ENCODE results near the gene RPL10A. TPM values are rescaled to one million over a fixed set of nuclear protein-coding genes. Genes with fewer than 3 reads are reported as not detected.
A peak's percentile ranks its signal among the peaks of the same experiment; 100 is the strongest.

Gene RPL10A
- polyA plus RNA-seq, 4 donors = 1,948 to 2,087 (median 2,028) TPM

DNA sequence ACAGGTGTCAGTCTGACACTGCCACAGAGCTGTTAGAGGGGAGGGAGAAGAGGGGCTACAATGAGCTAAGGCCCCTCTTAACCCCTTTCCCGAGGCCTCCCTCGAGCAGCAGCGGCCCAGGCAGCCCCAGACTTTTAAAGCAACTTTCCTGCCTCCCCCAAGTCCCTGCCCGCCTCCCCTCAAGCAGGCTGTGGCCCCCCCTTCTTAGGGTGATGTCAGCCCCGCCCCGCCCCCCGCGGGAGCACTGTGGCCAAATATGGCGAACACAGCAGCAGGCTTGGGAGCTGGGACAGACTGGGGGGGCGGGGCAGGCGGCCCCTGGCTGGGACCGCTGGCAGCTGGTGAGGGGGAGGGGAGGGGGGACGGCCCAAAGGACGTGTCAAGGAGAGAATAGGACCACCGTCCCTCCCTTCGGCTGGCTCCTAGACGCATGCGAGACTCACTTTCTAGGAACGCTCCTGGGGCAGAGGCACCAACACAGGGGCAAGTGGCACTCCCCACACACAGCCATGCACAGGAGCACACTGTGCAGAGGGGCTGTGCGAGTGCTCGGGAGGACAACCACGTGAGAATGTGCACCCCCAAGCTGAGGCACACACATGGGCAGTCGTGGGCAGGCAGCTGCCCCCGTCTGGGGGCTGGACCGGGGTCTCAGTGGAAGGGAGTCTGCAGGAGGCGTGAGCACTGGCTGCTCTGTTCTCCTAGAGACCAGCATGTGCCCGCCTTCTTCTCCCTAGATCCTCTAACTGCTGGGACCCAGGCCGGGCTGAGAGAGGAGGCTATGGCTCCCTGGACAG is 22.0 kb downstream of the RPL10A start:
- no peak for DNase-seq (ENCODE audit: low read depth in 4 of 4, low spot score in 3 of 4)

DNA sequence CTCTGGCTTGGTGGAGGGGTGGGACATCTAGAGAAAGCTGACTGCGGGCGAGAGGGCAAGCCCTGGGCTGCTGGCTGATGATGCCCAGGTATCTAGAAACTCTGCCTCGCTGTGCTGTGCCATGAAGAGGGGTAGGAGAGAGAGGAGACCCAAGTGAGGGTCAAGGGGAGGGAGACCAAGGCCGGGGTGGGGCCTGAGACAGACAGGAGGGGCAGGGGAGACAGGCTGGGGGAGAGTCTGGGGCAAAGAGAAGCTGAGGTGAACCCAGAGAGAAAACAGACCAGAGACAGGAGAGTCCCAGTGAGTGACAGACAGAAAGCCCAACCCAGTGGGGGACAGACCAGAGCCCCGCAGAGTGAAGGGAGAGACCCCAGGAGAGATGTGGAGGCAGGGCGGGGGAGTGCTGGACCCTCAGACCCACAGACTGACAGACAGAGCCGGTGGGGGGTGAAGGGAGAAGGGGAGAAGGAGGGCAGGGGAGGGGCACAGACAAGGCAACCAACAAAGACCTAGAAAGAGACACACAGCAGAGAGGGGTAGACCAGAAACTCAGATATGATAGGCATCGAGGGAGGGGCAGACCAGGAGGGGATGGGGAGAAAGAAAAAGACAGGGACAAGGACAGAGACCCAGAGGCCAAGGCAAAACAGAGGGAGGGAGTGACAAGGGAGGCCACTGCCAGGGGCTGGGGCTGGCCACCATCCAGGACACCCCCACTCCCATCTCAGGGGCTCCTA is 22.8 kb downstream of the RPL10A start:
- DNase-seq (ENCODE audit: low read depth in 4 of 4, low spot score in 3 of 4) = no peak

DNA sequence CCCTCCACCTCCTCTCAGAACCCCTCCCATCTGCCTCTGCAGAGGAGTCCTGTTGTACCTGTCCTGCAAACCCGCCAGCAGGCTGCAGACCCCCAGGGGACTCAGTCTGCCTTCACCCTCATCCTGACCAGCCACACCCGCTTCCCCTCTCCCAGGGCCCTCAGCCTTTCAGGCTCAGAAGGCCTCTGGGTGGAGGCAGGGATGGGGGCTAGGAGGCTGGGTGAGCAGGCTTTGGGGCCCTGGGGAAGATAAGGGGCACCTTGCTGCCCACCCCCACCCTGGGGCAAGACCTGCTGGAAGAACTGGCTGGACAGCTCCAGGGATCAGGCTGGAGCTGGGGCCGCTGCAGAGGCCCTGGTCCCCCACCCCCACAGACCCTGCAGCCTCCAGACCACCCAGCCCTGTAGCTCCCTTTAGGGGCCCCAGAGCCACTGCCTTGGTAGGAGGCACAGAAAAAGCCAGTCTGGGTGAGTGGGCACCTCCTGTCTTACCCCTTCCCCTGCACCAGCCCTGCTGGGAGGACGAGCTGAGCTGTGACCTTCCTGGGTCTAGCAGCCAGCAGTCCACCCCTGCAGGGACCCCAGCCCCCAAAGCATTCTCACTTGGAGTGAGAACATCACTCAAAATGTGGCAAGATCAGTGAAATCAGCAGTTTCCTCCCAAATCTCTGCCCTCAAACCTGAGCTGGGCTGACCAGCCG is 23.5 kb downstream of the RPL10A start:
- no peak for DNase-seq (ENCODE audit: low read depth in 4 of 4, low spot score in 3 of 4)

DNA sequence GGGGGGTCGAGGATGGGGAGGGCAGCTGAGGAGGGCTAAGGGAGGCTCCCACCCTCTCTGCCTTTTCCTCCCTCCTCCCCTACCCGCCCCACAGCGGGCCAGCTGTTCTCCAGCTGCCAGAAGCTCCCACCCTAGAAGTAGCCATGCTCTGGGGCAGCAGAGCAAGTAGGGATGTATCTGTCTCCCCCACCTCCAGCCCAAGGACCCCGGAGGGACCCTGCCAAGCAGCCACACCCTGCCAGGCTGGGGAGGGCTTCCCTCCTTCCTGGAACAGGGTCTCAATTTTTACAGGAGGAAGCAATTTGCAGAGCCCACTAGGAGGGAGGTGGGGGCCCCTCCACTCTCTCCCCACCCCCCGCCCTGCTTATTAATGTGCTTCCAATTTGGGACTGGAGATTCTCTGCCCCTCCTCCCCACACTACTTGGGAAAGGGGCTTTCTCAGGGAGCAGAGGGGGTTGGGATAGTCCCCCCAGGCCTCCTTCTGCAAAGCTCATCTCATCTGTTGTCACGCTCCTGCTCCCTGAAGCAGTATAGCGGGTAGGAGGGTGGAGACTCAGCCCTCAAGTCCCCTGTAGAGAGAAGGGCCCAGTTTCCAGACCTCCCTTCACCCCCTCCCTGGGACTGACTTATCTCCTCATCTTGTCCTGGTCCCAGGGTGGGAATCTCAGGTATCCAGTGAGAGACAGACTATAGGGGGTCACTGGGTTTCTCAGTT is 24.2 kb downstream of the RPL10A start:
- DNase-seq (ENCODE audit: low read depth in 4 of 4, low spot score in 3 of 4) = no peak

DNA sequence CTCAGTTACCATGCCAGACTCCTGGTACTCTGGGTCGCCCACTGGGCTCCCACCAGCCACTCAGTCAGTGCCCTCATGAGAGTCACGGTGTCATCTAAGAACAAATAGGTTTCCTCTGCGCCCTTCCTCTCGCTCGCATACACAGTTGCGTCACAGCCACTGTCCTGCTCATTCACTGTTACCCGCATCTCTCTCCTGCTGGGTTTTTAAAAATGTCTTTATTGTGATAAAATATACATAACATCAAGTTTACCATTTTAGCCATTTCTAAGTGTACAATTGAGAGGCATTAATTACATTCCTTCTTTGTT is 24.7 kb downstream of the RPL10A start:
- DNase-seq (ENCODE audit: low read depth in 4 of 4, low spot score in 3 of 4) = no peak

DNA sequence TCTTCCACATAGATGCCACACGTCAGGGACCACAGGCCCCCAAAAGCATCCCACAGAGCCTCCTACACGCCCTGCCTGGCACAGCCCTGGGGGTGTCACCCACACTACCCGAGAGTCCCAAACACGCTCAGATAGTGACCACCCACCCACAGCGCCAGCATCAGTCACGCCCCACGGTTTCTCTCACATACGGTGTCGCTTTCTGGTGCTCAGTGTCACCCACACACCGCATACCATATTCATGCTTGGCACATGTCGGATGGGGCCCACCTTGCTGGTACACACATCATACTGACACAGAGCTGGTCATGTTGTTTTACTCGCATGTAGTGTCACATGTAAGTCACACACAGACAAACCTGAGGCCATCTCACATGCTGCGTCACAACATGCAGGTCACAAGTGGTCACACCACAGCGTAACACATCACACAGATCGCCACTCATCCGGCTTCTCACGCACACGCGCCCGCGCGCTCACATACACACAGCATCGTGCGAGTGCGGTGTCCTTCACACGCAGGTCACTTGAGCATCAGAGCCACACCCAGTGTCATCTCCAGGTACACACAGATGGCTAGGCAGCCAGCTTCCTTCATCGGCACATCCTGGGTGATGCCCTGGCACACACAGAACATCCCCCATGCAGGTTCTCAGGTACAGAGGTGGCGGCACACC is 25.2 kb downstream of the RPL10A start:
- DNase-seq (ENCODE audit: low read depth in 4 of 4, low spot score in 3 of 4) = no peak

DNA sequence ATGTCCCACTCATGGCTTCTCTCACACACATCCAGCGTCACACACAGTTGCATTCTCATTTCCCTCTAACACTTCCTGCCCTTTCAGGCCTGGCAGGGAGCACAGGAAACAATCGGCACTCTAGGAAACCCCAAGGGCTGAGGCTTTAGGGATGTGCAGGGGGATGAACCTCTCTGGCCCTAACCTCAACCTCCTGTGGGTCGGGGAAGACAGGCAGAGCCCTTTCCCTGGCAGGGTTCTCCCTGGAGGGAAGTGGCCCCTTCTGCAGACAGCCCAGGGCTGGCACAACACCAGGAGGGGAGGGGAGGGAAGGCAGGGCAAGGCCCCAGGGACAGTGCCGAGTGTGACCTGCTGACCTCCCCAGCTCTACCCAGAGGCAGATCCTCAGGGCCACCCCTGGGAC is 26.0 kb downstream of the RPL10A start:
- no peak for DNase-seq (ENCODE audit: low read depth in 4 of 4, low spot score in 3 of 4)

DNA sequence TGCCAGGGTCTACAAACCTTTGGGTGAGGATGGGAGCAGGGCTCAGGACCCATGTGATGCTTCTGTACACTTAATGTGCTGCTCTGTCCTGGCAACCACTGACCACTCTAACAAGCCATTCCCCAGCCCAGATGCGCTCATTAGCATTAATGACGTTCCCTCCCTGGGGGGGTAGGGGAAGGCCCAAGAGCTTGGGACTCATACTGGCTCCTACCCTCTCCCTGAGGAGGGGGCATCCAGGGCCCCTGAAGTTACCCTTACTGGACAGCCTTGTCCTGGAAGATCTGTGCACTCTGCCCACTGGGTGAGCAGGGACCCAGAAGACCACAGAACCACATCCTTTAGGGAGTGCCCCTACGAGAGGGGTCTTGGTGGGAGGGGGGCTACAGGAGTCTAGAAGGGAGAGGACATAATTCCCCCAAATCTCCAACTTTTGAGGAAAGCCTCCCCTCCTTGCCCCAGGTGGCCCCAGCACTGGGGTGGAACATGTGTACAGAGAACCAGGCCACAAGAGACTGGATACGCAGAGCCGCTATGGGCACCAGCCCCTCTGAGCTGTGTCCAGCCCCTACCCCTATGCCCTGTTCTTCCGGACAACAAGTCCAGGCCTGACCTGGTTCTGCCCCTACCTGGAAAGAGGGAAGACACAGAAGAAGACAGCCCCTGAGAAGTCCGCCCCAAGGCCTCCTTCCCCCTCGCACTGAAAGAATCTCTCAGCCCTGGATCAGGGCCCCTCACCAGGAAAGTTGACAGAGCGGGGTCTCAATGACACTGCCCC is 27.2 kb downstream of the RPL10A start:
- no peak for DNase-seq (ENCODE audit: low read depth in 4 of 4, low spot score in 3 of 4)

DNA sequence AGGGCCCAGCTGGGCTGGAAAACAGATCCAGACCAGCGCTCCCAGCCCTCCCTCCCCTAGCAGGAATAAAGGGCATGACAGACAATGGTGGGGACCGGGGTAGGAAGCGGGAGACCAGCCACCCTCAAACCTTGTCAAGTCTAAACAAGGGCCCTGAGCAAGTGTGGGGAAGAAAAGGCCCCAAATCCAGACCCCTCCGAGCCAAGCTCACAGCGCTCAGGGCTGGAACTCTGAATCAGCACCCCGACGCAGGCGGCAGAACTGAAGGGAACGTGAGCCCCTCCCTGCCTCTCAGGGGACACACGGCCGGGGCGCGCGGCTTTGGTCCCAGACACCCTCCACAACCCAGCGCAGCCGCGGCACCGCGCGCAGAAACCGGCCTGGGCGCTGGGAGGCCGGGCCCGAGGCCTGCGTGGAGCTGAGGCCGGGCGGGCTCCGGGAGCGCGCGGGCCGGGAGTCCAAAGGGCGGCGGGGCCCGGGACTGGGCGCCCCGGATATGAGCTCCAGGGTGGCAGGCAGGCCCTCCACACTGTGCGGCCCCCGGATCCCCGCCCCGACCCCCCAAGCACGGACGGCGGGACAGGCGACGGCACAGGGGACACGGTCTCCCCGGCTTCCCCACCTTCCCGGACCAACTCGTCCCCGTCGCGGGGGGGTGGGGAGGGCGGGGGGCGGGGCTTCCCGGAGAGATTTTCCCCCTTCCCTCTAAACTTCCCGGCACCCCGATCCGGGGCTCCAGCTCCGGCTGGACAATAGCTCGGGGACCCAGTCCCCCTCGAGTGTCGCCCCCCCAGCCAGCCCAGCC is 28.0 kb downstream of the RPL10A start:
- no peak for DNase-seq (ENCODE audit: low read depth in 4 of 4, low spot score in 3 of 4)

DNA sequence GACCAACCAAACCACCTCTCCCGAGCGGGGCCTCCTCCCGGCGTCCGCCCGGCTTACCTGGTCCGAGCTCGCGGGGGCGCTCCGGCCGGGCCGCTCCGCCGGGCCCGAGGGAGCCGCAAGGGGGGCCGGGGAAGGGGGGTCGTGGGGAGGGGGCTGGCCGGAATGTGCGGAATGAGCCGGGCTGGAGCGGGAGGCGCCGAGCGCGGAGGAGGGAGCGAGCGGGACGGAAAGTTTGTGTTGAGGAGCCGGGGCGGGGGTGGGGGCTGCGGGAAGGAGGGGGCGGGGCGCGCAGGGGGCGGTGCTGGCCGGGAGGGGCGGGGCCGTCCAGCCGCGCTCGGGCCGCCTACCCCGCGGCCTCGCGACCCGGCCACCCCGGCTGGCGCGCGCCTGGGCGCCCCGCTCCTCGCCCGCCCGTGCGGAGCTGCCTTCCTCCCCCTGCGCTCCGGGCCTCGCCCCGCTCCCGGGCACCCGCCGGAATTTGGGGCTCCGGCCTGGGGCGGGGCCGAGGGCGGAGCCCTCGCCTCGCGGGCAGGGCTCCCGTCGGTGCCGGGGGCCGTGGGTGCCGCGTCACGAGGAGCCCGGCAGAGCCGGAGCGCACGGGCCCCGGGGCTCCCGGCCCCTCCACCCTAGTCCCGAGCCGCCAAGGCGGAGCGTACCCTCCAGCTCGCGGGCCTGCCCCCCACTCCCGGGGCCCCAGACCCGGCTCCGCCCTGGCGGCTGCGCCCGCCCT is 28.8 kb downstream of the RPL10A start, which contains the start of gene TEAD3:
Gene TEAD3 (minus strand): TSS at position 239 of the 730 bp plus-strand sequence.
- DNase-seq (ENCODE audit: low read depth in 4 of 4, low spot score in 3 of 4) = peak in 1 of 4 donors; percentile 63

DNA sequence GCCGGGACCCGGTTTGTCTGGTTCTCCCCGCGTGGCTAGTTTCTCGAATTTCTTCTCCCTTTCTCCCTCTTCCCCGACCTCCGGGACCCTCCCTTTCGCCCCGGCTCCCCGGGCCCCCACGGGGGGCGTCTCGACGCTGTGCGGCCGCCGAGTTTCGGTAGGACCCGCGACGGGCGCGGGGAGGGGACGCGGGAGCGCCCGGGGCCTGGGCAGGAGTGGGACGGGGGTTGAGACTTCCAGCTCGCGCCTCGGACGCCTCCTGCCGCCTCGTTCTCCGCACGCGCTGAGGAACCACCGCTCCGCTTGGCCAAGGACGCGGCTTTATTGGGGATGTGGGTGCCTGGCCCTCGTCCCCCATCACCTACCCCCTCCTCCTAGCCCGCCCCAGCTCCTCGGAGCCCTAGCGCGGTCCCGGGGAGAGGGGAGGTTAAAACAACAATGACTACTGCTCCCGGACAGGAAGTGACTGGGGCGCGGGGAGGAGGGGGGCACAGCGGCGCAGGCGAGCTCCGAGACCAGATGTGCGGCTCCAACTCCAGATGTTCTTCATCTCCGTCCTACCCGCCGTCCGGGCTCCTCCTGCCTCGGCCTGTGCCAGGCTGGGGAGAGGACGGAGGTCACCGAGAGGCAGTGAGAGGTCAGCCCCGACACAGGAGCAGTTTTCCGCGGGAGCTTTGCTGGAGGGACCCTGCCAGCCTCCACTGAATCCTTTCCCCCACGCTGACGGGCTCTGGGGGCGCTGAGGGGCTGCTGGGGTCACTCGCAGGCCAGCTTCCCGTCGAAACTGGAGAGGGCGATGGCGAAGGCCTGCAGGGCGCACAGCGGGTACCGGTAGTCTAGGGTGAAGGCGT is 29.6 kb downstream of the RPL10A start:
- DNase-seq (ENCODE audit: low read depth in 4 of 4, low spot score in 3 of 4) = peak in 1 of 4 donors; percentile 66

DNA sequence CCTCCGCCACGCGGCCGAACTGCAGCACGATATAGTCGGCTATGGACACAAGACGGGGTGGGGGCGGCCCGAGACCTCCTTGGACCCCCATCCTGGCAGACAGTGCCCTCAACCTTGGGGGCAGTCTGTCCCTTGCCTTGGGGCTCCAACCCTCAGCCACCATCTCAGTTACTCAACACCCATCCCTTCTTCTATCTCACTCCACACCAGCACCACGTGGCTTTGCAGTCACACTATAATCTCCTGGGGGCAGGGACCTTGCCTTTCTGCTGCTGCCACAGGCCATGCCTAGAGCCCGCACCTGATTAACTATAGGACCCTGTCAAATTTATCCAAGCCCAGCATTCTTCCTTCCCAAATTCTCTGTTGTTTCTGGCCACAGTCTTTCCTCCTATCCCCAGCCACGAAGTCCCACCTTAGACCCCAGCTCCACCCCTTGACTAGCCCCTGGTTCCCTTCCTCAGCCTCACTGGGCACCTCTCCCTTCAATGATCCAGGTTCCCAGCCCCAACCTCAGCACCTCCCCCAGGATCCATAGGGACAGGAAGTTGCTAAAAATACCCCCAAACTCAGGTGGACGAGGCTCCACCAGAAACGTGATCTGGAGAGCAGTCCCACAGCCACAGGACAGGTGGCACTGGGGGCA is 30.3 kb downstream of the RPL10A start:
- DNase-seq (ENCODE audit: low read depth in 4 of 4, low spot score in 3 of 4) = no peak

DNA sequence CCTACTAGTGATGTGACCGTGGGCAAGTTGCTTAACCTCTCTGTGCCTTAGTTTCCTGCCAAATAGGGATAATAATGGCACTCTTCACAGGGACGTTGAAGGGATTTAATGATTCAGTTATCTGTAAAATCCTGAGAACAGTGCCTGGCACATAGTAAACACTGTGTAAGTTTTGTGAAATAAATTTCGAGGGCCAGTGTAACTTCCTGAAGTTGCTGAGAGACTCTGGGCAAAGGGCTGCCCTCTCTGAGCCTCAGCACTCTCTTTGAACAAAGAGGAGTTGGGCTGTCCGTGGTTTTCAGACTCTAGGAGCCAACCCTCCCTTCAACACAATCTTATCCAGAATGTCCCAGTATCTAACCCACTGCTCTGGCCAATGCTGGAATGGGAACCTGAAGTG is 31.2 kb downstream of the RPL10A start:
- no peak for DNase-seq (ENCODE audit: low read depth in 4 of 4, low spot score in 3 of 4)

DNA sequence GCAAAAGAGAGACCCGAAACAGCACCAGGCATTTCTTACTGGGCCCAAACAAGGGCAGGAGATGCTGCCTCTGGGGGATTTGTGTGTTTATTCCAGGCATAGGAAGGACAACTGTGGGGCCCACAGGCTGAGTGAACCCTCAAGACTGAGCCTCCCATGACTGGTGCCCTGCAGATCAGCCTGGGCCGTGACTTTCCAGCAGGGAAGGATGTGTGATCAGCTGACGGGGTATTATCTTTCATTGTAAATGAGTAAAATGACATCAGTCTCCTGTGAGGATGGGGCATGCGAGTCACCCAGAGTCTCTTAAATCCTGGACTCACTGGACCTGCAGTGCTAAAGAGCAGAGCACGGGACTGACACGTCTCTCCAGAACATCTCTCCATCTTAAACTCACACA is 32.6 kb downstream of the RPL10A start:
- DNase-seq (ENCODE audit: low read depth in 4 of 4, low spot score in 3 of 4) = no peak

DNA sequence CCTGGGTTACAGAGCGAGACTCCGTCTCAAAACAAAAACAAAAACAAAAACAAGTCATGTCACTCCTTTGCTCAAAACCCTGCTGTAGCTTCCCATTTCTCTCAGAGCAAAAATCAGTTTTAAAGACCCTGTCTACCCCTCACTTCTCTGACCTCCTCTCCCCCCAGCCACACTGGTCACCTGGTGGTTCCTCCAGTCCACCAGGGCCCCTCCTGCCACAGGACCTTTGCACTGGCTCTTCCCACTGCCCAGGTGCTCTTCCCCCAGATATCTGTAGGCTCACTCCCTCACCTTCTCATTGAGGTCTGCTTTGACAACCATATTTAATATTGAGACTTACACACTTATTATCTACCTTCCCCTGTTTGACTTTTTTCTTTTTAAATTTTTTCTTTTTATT is 33.6 kb downstream of the RPL10A start:
- no peak for DNase-seq (ENCODE audit: low read depth in 4 of 4, low spot score in 3 of 4)

DNA sequence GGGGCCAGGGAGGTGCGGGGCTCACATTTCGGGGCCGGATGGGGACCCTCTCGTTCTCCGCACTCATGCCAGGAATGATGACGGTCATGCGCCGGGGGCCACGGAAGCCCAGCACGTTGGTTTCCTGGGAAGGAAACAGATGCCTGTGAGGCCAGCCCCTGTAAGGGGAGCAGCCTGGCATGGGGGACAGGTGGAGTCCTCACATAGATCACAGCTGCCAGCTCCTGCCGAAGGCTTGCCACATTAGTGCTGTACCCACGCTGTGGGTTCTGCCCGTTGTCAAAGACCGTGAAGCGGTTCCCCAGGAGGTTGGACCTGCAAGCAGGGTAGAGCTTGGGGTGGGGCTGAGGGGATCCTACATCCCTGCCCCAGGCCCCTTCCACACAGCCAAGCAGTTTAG is 35.3 kb downstream of the RPL10A start:
- DNase-seq (ENCODE audit: low read depth in 4 of 4, low spot score in 3 of 4) = no peak

DNA sequence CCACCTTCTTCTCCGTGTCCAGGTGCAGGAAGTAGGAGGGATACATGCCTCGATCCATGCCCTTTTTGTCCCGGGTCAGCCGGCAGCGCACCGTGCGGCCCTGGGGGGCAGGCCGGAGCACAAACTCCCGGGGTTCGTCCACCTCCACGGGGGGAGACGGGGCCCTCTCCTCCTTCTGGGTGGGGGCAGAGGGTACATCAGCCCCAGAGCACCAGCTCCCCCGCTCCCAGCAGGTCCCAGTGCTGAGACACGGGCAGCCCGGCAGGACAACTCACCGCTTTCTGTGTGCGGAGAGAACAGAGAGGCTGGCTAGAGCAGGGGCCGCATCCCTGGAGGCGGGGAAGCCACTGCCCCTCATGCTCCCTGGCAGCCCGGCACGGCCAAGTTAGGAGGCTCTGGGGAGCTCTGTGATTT is 37.8 kb downstream of the RPL10A start:
- no peak for DNase-seq (ENCODE audit: low read depth in 4 of 4, low spot score in 3 of 4)

Data from right renal pelvis (tissue), 4 donors.